DND-41 (cell line): ENCODE results near the gene TSHZ2.

Experiments used
- ATAC-seq: fragments of 200-7000 bp; cut with Tn5 transposase; 3 replicates; pipeline ENCODE4 v1.9.1; 2021; ENCODE audit warnings: low read depth; ENCODE audit not compliant: insufficient read depth
- DNase-seq: peaks from one replicate; pipeline ENCODE4 v3.0.0-alpha.2; 2020
- H2AFZ ChIP-seq: 2 replicates; pipeline ENCODE4 v1.6.0; 2012; ENCODE audit warnings: low read depth, low read length
- H3K27ac ChIP-seq: 2 replicates; pipeline ENCODE4 v1.5.1; 2012; ENCODE audit warnings: low read length, inconsistent platforms
- H3K27me3 ChIP-seq: fragments of 200-600 bp; sonication (generic); 2 replicates; pipeline ENCODE4 v1.6.0; 2012; ENCODE audit warnings: low read length, mild to moderate bottlenecking, inconsistent platforms; ENCODE audit not compliant: insufficient read depth, poor library complexity
- H3K36me3 ChIP-seq: 2 replicates; pipeline ENCODE4 v1.5.1; 2012; ENCODE audit warnings: low read length, inconsistent platforms; ENCODE audit not compliant: insufficient read depth
- H3K4me1 ChIP-seq: 2 replicates; pipeline ENCODE4 v1.5.1; 2012; ENCODE audit warnings: mild to moderate bottlenecking, low read length; ENCODE audit not compliant: insufficient read depth
- H3K4me2 ChIP-seq: 2 replicates; pipeline ENCODE4 v1.6.0; 2012; ENCODE audit warnings: mild to moderate bottlenecking, moderate library complexity, low read length, inconsistent platforms; ENCODE audit not compliant: insufficient read depth
- H3K4me3 ChIP-seq, 2 experiments: fragments of 200-600 bp in 1 of 2; shearing (Covaris generic) in 1 of 2; 2 replicates each; pipeline ENCODE4 v1.5.1; 2012 to 2016; ENCODE audit warnings: inconsistent platforms in 2 of 2, low read length in 2 of 2, mild to moderate bottlenecking in 2 of 2, low read depth in 1 of 2, moderate library complexity in 1 of 2
- H3K79me2 ChIP-seq: 2 replicates; pipeline ENCODE4 v1.6.0; 2012; ENCODE audit warnings: low read length, inconsistent platforms; ENCODE audit not compliant: insufficient read depth
- H3K9ac ChIP-seq: 2 replicates; pipeline ENCODE4 v1.6.0; 2012; ENCODE audit warnings: low read depth, mild to moderate bottlenecking, inconsistent platforms, low read length, moderate library complexity
- H3K9me3 ChIP-seq: 2 replicates; pipeline ENCODE4 v1.5.1; 2012; ENCODE audit warnings: low read length, moderate library complexity, mild to moderate bottlenecking, inconsistent platforms; ENCODE audit not compliant: insufficient read depth, severe bottlenecking
- H4K20me1 ChIP-seq: 2 replicates; pipeline ENCODE4 v1.6.0; 2012; ENCODE audit warnings: low read length; ENCODE audit not compliant: insufficient read depth
- CTCF ChIP-seq: IDR thresholded peaks from 2 replicates; pipeline ENCODE4 v1.5.1; 2012; ENCODE audit warnings: borderline replicate concordance, low read length, moderate library complexity, mild to moderate bottlenecking; ENCODE audit not compliant: poor library complexity, severe bottlenecking; ENCODE audit errors: extremely low read depth
- EZH2 ChIP-seq: IDR thresholded peaks from 3 replicates; pipeline ENCODE4 v1.6.1; 2012; ENCODE audit warnings: borderline replicate concordance, low read depth, mild to moderate bottlenecking, moderate library complexity, low read length, inconsistent platforms; ENCODE audit not compliant: severe bottlenecking

Gene TSHZ2

DNA sequence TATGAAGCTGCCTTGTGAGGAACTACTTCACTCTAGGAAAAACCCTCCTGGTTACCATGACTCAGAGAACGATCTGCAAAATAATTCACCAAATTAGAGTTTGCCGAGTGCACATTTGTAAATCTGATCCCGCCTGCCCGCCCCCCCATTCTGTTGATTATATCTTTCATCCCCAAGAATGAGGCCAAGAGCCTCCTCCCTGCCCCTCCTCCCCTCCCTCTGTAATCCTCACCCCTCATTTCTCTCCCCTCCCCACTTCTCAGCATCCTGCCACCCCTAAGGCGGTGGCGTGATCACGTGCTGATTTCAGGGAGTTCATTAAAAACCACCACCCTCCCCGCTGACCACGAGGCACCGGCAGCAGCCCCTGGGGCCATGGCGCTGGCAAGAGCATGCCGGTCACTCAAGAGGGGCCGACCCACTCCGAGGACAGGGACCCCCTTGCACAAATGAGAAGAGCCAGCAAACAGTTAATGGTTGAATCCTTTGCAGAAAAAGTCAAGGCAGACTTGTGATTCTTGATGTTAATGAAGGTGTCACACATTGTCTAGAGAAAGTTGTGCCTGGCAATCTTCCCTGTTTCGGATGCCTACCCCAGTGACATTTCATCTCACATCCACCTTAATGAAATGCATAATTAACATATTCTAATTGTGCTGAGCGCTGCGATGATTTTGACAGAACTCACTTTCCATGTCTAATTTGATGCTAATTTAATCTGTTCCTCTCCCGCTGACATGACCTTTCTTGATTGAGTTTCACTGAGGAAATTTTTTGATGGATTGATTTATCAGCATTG, 373.6 kb downstream of the TSHZ2 start:
- no peak for TF ChIP-seq EZH2
- TF ChIP-seq CTCF: no peak
- DNase-seq: no peak
- no peaks in the 10 kb centered on the region for H3K27me3 ChIP-seq
- no peak overlapping the region for H3K4me3 ChIP-seq
- H3K27ac ChIP-seq: no peak overlapping the region
- H3K9ac ChIP-seq: no peak overlapping the region
- no peak overlapping the region for H3K4me2 ChIP-seq
- no peaks in the 10 kb centered on the region for H3K9me3 ChIP-seq
- H3K79me2 ChIP-seq: no peaks in the 10 kb centered on the region
- no peaks in the 10 kb centered on the region for H3K36me3 ChIP-seq
- no peak overlapping the region for H2AFZ ChIP-seq
- H3K4me1 ChIP-seq: no peaks in the 10 kb centered on the region
- no peaks in the 10 kb centered on the region for H4K20me1 ChIP-seq
- ATAC-seq: no peak

GRCh38 chr20:53346335-53346648, 374.1 kb downstream of the TSHZ2 start:
- Histone ChIP-seq H3K36me3 (no peaks in the 10 kb centered on the region), H3K4me2 (no peak overlapping the region), H3K4me1 (no peaks in the 10 kb centered on the region), H3K27me3 (no peaks in the 10 kb centered on the region), H3K27ac (no peak overlapping the region), H3K9me3 (no peaks in the 10 kb centered on the region), H3K79me2 (no peaks in the 10 kb centered on the region), H3K4me3 (no peak overlapping the region), H3K9ac (no peak overlapping the region), H4K20me1 (no peaks in the 10 kb centered on the region), H2AFZ (no peak overlapping the region)
- TF ChIP-seq CTCF (no peak), EZH2 (no peak)
- ATAC-seq: no peak
- DNase-seq: no peak

DNA sequence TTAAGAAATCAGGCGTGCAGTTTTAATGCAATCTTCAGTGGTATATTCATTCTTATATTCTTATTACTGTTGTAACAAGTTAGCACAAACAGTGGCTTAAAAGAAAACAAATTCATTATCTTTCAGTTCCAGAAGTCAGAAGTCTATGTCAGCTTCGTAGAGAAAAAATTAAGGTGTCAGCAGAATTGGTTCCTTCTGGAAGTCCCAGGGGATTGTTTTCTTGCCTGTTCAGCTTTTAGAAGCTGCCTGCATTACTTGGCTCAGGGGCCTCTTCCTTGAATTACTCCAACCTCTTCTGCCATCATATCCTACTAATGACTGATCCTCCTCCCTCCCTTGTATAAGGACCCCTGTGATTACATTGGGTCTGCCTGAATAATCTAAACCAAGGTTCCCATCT, 377.6 kb downstream of the TSHZ2 start:
- ATAC-seq (no peak), DNase-seq (no peak)
- H3K4me3 ChIP-seq: no peak overlapping the region
- H3K4me2 ChIP-seq: no peak overlapping the region
- no peaks in the 10 kb centered on the region for H3K9me3 ChIP-seq
- no peak overlapping the region for H3K27ac ChIP-seq
- no peak overlapping the region for H3K9ac ChIP-seq
- no peaks in the 10 kb centered on the region for H3K79me2 ChIP-seq
- H3K36me3 ChIP-seq: no peaks in the 10 kb centered on the region
- TF ChIP-seq EZH2 (no peak), CTCF (no peak)
- no peaks in the 10 kb centered on the region for H4K20me1 ChIP-seq
- no peaks in the 10 kb centered on the region for H3K4me1 ChIP-seq
- H3K27me3 ChIP-seq: peaks cover 5% of the 10 kb centered on the region
- H2AFZ ChIP-seq: no peak overlapping the region
